Germinal center (tissue), 1 donor: ENCODE results near the gene FPR3.
A peak's percentile ranks its signal among the peaks of the same experiment; 100 is the strongest.

Source experiments
- DNase-seq: peaks from one replicate; pipeline ENCODE4 v3.0.0; 2012; ENCODE audit warnings: mixed read lengths, low spot score

The FPR3 gene

GRCh38 chr19:51807925-51808324, 13.0 kb downstream of the FPR3 start:
- no peak for DNase-seq

- DNase-seq = no peak
Measured at GRCh38 chr19:51808333-51808986, 13.5 kb downstream of the FPR3 start.

- DNase-seq = no peak
Measured at GRCh38 chr19:51809787-51810186, 14.8 kb downstream of the FPR3 start.

- no peak for DNase-seq
Measured at GRCh38 chr19:51810223-51810622, 15.3 kb downstream of the FPR3 start.

- no peak for DNase-seq
Measured at GRCh38 chr19:51811344-51811743, 16.4 kb downstream of the FPR3 start.

- DNase-seq = no peak
Measured at GRCh38 chr19:51815043-51815442, 20.1 kb downstream of the FPR3 start.

GRCh38 chr19:51816711-51817110, 21.8 kb downstream of the FPR3 start:
- no peak for DNase-seq

GRCh38 chr19:51820011-51820410, 25.1 kb downstream of the FPR3 start:
- no peak for DNase-seq

GRCh38 chr19:51820831-51821446, 26.0 kb downstream of the FPR3 start:
- DNase-seq = no peak

- no peak for DNase-seq
Measured at GRCh38 chr19:51821456-51821855, 26.5 kb downstream of the FPR3 start.

- DNase-seq = no peak
Measured at GRCh38 chr19:51821921-51822320, 27.0 kb downstream of the FPR3 start.

GRCh38 chr19:51822325-51822724, 27.4 kb downstream of the FPR3 start:
- no peak for DNase-seq

- no peak for DNase-seq
Measured at GRCh38 chr19:51822946-51823345, 28.0 kb downstream of the FPR3 start.

GRCh38 chr19:51824281-51825005, 29.5 kb downstream of the FPR3 start:
- DNase-seq = peak; percentile 3

GRCh38 chr19:51830274-51830673, 35.3 kb downstream of the FPR3 start:
- no peak for DNase-seq

- DNase-seq = no peak
Measured at GRCh38 chr19:51837145-51837544, 42.2 kb downstream of the FPR3 start.

- DNase-seq = no peak
Measured at GRCh38 chr19:51861870-51862622, 67.1 kb downstream of the FPR3 start.

GRCh38 chr19:51873097-51873496, 78.1 kb downstream of the FPR3 start:
- DNase-seq = no peak
